ENCODE measurements around the gene FBLN5.
"Not testable (repeated sequence)": the region's sequence is repeated elsewhere in the genome, so short reads cannot be mapped to it uniquely, and the experiment has no call there.

DNA sequence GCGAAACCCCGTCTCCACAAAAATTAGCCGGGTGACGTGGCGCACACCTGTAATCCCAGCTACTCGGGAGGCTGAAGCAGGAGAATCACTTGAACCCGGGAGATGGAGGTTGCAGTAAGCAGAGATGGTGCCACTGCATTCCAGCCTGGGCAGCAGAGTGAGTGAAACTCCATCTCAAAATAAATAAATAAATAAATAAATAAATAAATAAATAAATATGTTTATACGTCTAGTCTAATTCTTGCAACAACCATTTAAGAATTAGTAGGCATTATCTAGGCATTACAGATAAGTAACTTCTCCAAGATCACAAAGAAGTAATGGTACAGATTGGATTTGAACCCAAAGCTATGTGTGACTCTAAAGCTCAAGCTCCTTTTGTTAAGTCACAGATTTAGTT, 102.4 kb downstream of the FBLN5 start:
- TF ChIP-seq CTCF (IDR thresholded peaks at IDR 0.05); POLR2AphosphoS5 (IDR thresholded peaks at IDR 0.05; ENCODE audit: insufficient read depth in 1 of 2, low read depth in 1 of 2): not testable (repeated sequence)

All from vagina (tissue), 2 donors.